Epidermal melanocyte (primary cell): ENCODE data around the gene FAN1.
"Not testable (repeated sequence)": the region's sequence is repeated elsewhere in the genome, so short reads cannot be mapped to it uniquely, and the experiment has no call there.

Experiments used
- DNase-seq: peaks from one replicate; pipeline ENCODE4 v3.0.0; 2011; ENCODE audit warnings: low spot score; ENCODE audit not compliant: insufficient read length

The FAN1 gene

GRCh38 chr15:30903497-30904187 lies at the start of gene FAN1:
FAN1 (plus strand) TSS chr15:30903915; CDS start chr15:30904664, 749 bp downstream.
- peak; percentile 88 for DNase-seq

- DNase-seq = no peak
Measured at GRCh38 chr15:30859091-30859874, 44.4 kb upstream of the FAN1 start.

DNA sequence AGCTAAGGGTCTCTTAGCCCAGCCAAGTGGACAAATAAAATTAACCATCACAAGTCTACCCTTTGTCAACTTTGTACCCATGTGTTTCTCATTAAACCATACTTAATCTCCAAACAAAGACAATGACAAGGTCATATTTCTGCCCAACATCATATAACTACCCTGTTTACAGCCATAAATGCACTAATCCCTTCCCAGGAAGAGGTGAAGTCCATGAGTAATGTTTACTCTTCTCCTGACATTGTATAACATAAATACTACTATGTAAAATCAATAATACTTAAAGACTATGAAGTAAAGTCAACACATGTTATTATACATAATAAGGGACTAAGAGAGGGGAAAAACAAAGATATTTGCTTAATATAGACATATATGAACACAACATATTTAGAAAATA lies 38.5 kb upstream of the FAN1 start:
- no peak for DNase-seq

GRCh38 chr15:30870681-30871080 lies 33.0 kb upstream of the FAN1 start:
- no peak for DNase-seq

- DNase-seq = no peak
Measured at GRCh38 chr15:30872341-30872748, 31.4 kb upstream of the FAN1 start.

GRCh38 chr15:30877070-30877469 lies 26.6 kb upstream of the FAN1 start:
- DNase-seq = no peak

DNA sequence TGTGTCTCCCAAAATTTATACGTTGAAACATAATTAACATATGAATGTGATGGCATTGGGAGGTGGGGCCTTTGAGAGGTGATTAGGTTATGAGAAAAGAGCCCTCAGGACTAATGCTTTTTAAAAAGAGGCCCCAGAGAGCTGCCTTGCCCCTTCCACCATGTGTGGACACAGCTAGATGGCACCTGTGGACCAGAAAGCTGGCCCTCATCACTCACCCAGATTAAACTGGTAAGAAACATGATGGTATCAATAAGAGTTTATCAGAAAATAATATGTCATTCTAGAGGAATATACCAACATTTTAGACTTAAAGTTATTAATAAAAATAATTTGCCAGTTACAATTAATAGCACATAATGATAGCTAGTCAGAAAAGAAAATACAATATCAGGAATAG lies 25.2 kb upstream of the FAN1 start:
- no peak for DNase-seq

- DNase-seq = no peak
Measured at GRCh38 chr15:30882849-30883433, 20.8 kb upstream of the FAN1 start.

DNA sequence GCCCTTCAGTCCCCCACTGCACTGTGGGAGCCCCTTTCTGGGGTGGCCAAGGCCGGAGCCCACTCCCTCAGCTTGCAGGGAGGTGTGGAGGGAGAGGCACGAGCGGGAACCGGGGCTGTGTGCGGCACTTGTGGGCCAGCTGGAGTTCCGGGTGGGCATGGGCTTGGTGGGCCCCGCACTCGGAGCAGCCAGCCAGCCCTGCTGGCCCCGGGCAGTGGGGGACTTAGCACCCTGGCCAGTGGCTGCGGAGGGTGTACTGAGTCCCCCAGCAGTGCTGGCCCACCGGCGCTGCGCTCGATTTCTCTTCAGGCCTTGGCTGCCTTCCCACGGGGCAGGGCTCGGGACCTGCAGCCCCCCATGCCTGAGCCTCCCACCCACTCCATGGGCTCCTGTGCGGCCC lies 20.0 kb upstream of the FAN1 start:
- not testable (repeated sequence) for DNase-seq

DNA sequence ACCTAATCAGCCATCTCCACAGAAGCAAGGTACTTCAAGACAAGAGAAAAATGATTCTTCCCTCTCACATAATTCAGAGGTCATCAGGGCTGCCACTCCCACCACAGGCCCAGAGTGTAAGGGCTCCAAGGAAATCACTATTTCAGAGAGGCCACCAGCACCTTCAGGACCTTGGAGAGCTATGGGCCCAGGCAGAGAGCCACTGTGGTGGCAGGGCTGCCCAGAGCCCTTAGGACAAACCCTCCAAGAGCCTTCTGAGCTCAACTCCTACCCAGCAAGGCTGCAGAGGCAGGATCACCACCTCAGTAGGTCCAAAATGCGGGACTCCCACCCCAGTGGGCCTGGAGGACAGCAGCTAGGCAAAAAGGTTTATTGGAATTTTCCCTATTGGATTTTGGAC lies 17.9 kb upstream of the FAN1 start:
- DNase-seq = no peak

DNA sequence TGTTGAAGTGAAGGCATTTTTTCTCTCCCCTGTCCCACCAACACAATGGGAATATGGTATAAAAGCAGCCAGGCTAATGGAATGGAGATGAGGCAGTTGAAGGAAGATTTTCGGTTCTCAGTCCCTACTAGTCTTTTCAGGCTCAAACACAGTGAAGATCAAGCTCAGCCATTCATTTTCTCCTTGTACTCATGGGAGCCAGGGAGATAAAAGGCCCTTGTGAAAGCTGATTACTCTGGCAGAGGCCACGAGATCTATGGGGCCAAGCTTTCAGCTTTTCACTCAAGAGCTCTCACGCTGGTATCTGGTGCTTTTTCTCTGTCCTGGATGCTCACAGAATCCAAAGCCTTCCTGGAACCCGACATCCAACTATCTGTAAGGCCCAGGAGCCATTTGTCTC lies 14.5 kb upstream of the FAN1 start:
- DNase-seq = peak; percentile 90

DNA sequence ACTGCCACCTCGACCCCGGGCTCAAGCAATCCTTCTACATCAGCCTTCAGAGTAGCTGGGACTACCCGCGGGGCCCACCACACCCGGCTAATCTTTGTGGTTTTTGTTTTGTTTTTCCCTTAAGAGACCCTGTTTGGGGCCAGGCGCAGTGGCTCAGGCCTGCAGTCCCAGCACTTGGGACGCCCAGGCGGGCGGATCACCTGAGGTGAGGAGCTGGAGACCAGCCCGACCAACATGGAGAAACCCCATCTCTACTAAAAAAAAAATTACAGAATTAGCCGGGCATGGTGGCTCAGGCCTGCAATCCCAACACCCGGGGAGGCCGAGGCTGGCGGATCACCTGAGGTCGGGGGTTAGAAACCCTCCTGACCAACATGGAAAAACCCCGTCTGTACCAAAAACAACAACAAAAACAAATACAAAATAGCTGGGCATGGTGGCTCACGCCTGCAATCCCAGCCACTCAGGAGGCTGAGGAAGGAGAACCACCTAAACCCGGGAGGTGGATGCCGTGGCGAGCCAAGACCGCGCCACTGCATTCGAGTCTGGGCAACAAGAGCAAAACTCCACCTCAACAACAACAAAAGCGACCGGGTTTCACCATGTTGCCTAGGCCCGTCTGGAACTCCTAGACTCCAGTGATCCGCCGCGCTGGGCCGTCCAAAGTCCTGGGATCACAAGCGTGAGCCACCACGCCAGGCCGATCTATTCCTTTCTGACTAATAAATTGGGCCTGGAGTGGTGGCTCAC lies 8.1 kb upstream of the FAN1 start:
- no peak for DNase-seq

DNA sequence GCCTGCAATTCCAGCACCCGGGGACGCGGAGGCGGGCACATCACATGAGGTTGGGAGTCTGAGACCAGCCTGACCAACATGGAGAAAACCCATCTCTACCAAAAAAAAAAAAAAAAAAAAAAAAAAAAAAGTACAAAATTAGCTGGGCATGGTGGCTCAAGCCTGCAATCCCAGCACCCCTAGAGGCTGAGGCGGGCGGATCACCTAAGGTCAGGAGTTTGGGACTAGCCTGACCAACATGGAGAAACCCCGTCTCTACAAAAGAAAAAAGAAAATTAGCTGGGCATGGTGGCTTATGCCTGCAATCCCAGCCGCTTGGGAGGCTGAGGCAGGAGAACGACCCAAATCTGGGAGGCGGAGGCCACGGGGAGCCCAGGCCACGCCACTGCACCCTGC lies 7.5 kb upstream of the FAN1 start:
- no peak for DNase-seq

DNA sequence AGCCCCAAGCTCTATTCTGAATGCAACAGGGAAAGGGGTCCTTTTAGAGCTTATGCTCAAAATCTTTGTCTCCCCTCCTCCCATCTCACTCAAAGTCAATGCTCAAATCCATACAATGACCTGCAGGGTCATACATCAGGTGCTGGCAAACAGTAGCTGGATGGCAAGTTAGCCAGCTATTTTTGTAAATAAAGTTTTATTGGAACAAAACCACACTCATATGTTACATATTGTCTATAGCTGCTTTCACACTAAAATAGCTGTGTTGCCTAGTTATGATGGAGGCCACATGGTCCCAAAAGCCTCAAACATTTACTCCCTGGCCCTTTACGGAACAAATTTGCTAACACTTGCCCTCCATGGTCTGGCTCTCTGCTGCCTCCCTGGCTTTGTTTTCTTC lies 1.8 kb upstream of the FAN1 start:
- DNase-seq = no peak

DNA sequence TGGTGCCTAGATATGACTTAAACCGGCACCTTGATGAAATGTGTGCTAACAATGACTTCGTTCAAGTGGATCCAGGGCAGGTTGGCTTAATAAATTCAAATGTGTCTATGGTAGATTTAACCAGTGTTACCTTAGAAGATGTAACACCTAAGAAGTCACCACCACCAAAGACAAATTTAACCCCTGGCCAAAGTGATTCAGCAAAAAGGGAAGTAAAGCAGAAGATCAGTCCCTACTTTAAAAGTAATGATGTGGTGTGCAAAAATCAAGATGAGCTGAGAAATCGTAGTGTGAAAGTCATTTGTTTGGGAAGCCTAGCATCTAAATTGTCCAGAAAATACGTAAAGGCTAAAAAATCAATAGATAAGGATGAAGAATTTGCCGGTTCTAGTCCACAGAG lies 1.1 kb downstream of the FAN1 start:
- DNase-seq = no peak

- no peak for DNase-seq
Measured at GRCh38 chr15:30905821-30906220, 2.1 kb downstream of the FAN1 start.

DNA sequence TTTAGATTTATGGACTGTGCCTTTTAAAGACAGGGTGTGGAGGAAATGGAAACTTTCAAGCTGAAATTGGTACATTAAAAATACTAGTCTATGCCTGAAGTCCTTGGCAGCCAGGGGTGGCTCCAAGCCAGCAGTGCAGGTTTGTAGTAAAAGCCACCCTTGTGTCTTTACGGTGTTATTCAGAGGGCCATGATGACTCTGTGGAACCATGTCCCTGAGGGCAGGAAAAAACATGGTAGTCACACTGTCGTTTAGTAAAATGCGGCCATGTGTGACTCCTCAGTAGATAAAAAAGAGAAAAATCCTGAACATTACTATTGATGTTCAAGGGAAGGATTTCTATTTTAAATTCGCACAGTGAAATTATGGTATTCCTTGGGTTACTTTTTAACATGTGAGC lies 2.7 kb downstream of the FAN1 start:
- no peak for DNase-seq

- no peak for DNase-seq
Measured at GRCh38 chr15:30913761-30914160, 10.0 kb downstream of the FAN1 start.

DNA sequence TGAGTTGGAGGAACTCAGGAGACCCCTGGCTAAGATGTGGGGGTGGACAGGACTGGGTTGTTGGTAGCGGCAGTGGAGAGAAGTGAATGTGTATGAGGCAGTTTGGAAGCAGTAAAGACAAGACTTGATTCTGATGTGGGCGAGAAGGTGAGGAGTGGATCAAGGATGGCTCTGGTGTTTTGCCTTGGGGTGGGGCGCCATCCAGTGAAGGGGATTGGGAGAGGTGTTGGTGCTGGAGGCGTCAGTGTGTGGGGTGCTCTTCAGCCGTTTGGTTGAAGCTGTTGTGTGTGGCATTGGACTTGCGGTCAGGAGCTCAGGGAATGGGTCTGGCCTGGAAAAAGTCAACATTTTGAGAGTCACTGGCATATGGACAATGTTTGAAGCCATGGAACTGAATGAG lies 13.3 kb downstream of the FAN1 start:
- no peak for DNase-seq

DNA sequence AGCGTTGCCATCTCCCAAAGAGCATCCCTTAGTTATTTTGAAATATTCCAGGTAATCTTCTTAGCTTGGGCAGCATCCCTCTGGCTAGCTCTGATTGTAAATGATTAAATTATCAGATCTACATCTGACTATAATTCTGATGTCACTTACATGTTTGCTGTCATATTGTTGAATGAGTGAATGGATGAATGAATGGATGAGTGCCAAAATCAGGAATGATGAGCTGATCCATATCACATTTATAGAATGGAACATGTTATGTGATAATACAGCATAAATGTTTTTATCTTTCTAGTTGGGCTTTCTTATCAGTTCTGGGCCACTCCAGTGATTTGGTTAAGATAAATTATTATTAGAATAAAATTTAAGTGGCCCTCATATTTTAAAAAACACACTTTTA lies 14.0 kb downstream of the FAN1 start:
- no peak for DNase-seq

- DNase-seq = no peak
Measured at GRCh38 chr15:30918366-30918765, 14.7 kb downstream of the FAN1 start.
